HUES6 (cell line): ENCODE results near the gene PLOD2.

Source experiments
- H3K27ac ChIP-seq: 2 replicates; pipeline ENCODE4 v1.7.0; 2013; ENCODE audit warnings: low read depth, mild to moderate bottlenecking, low read length, inconsistent platforms
- H3K27me3 ChIP-seq: 2 replicates; pipeline ENCODE4 v1.6.1; 2013; ENCODE audit warnings: low read length; ENCODE audit not compliant: control insufficient read depth, insufficient read depth
- H3K36me3 ChIP-seq: 2 replicates; pipeline ENCODE4 v1.6.1; 2013; ENCODE audit warnings: low read length; ENCODE audit not compliant: control insufficient read depth, insufficient read depth
- H3K4me1 ChIP-seq: 2 replicates; pipeline ENCODE4 v1.6.1; 2013; ENCODE audit warnings: low read length; ENCODE audit not compliant: control insufficient read depth, insufficient read depth
- H3K4me3 ChIP-seq: 2 replicates; pipeline ENCODE4 v1.5.1; 2013; ENCODE audit warnings: low read depth, low read length
- H3K9ac ChIP-seq: one replicate; pipeline ENCODE4 v1.6.1; 2013; ENCODE audit warnings: mild to moderate bottlenecking, low read length
- H3K9me3 ChIP-seq: 2 replicates; pipeline ENCODE4 v1.6.1; 2013; ENCODE audit warnings: low read depth, low read length; ENCODE audit not compliant: control insufficient read depth, insufficient read depth

The PLOD2 gene

DNA sequence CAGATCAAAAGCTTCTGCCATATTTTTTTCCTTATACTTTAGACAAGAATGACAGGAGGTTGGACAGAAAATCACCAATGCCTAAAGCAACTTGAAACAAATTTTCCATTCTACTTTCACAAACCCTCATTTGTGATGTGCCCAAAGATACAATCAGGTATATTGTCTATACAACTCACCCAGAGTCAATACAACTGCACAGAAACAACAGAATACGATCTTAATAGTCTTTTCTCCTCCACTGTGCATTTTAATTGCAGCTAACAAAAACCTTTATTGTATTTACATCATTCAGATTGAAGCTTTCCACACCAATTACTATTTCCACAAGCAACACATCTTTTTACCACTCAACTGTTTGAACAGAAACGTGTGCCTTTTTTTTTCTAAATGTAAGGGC, 80.4 kb downstream of the PLOD2 start:
- Histone ChIP-seq H3K36me3 (peaks cover 8% of the 10 kb centered on the region), H3K27me3 (no peaks in the 10 kb centered on the region), H3K4me1 (no peaks in the 10 kb centered on the region), H3K27ac (no peak overlapping the region), H3K4me3 (no peak overlapping the region), H3K9me3 (no peaks in the 10 kb centered on the region; the same call in 1 of the 2 replicates), H3K9ac (no peak overlapping the region)

DNA sequence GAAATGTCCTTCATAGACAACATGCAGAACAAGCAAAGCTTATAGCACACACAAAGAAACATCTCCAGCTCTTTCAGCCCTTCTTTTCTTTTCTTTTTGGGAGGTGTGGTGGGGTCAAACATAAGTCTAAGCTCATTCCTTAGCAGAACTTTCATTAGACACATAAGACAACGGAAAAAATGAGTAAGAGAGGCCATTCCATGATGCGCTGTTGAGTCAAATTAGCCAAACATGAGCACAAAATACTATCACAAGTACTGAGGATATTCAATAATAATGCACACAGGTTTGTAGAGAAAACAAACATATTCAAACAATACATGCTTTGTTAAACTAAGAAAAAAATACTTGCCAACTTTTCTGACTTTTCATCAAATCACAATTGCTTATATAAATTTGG, 83.0 kb downstream of the PLOD2 start:
- H3K36me3 ChIP-seq, result peaks cover 6% of the 10 kb centered on the region
- no peak overlapping the region for H3K9ac ChIP-seq
- no peaks in the 10 kb centered on the region; the same call in 1 of the 2 replicates for H3K9me3 ChIP-seq
- no peaks in the 10 kb centered on the region; the same call in 1 of the 2 replicates for H3K4me1 ChIP-seq
- no peak overlapping the region for H3K27ac ChIP-seq
- H3K27me3 ChIP-seq, result no peaks in the 10 kb centered on the region
- no peak overlapping the region for H3K4me3 ChIP-seq

GRCh38 chr3:146077181-146077580, 83.8 kb downstream of the PLOD2 start:
- peaks cover 6% of the 10 kb centered on the region for H3K36me3 ChIP-seq
- no peak overlapping the region for H3K4me3 ChIP-seq
- H3K27ac ChIP-seq, result no peak overlapping the region
- H3K9ac ChIP-seq, result no peak overlapping the region
- H3K4me1 ChIP-seq, result peaks cover 3% of the 10 kb centered on the region
- no peaks in the 10 kb centered on the region for H3K27me3 ChIP-seq
- no peaks in the 10 kb centered on the region; the same call in 1 of the 2 replicates for H3K9me3 ChIP-seq

DNA sequence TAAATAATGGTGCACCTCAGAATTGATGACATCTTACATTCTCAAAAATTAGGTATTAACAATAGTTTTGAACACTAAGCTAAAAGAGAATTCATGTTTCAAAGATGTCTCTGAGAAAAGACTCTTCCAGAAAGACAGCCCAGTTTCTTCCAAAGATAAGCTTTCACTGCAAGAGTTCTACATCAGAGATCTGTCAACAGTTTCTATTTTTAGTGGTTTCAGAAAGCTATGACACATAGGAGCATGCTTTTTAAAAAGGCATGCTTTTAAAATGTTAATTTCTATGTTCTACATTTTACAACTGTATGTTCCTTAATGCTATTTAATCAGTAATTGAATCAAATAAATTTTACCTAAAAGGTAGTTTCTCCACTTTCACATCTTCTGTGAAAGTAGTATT, 88.2 kb downstream of the PLOD2 start:
- peaks cover 14% of the 10 kb centered on the region; the same call in 1 of the 2 replicates for H3K36me3 ChIP-seq

GRCh38 chr3:146072061-146072460, 88.9 kb downstream of the PLOD2 start:
- Histone ChIP-seq H3K4me1 (peaks cover 9% of the 10 kb centered on the region), H3K36me3 (peaks cover 14% of the 10 kb centered on the region; the same call in 1 of the 2 replicates), H3K9ac (no peak overlapping the region), H3K9me3 (no peaks in the 10 kb centered on the region; the same call in 1 of the 2 replicates), H3K4me3 (no peak overlapping the region), H3K27ac (no peak overlapping the region), H3K27me3 (no peaks in the 10 kb centered on the region)

More for the DNA sequence above, 88.2 kb downstream of the PLOD2 start:
- H3K9me3 ChIP-seq, result no peaks in the 10 kb centered on the region; the same call in 1 of the 2 replicates
- H3K27ac ChIP-seq, result no peak overlapping the region
- no peaks in the 10 kb centered on the region for H3K27me3 ChIP-seq
- peaks cover 9% of the 10 kb centered on the region for H3K4me1 ChIP-seq
- no peak overlapping the region for H3K4me3 ChIP-seq
- no peak overlapping the region for H3K9ac ChIP-seq

GRCh38 chr3:146071632-146072031, 89.4 kb downstream of the PLOD2 start:
- H3K27ac ChIP-seq, result no peak overlapping the region
- H3K36me3 ChIP-seq, result peaks cover 14% of the 10 kb centered on the region; the same call in 1 of the 2 replicates
- H3K4me3 ChIP-seq, result no peak overlapping the region

GRCh38 chr3:146067048-146067447, 93.9 kb downstream of the PLOD2 start:
- peaks cover 4% of the 10 kb centered on the region; the same call in 1 of the 2 replicates for H3K4me1 ChIP-seq
- no peak overlapping the region for H3K4me3 ChIP-seq
- H3K9me3 ChIP-seq, result no peaks in the 10 kb centered on the region
- H3K9ac ChIP-seq, result no peak overlapping the region
- no peak overlapping the region for H3K27ac ChIP-seq
- H3K36me3 ChIP-seq, result 0 out of 2 replicates have a peak, but pooled peaks cover 8% of the 10 kb centered on the region
- no peaks in the 10 kb centered on the region for H3K27me3 ChIP-seq

More at GRCh38 chr3:146071632-146072031, 89.4 kb downstream of the PLOD2 start:
- no peaks in the 10 kb centered on the region for H3K27me3 ChIP-seq
- no peaks in the 10 kb centered on the region; the same call in 1 of the 2 replicates for H3K9me3 ChIP-seq
- H3K9ac ChIP-seq, result no peak overlapping the region
- H3K4me1 ChIP-seq, result peaks cover 9% of the 10 kb centered on the region

DNA sequence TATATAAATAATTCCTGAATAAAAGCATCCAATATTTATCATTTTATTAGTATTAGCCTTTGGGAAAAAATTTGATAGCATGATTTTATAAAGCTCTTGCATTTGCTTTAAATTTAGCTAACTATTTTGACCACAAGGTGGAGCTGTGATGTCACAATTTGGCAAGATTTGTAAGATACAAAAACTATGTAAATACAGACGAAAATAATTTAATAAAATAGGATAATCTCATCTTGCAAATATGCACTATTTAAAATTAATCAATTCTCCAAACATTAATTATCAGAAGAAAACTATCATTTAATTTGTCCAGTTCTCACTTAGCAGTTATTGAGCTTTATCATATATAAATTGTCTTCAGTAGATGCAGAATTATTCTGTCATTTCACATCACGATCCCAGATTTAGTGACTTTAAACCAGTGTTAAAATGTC, 95.4 kb downstream of the PLOD2 start:
- H3K36me3 ChIP-seq, result 0 out of 2 replicates have a peak, but pooled peaks cover 1% of the 10 kb centered on the region
- H3K27me3 ChIP-seq, result no peaks in the 10 kb centered on the region
- H3K9ac ChIP-seq, result no peak overlapping the region
- no peak overlapping the region for H3K27ac ChIP-seq
- no peaks in the 10 kb centered on the region for H3K9me3 ChIP-seq
- H3K4me1 ChIP-seq, result no peaks in the 10 kb centered on the region
- H3K4me3 ChIP-seq, result no peak overlapping the region

GRCh38 chr3:146058241-146058640, 102.7 kb downstream of the PLOD2 start:
- no peaks in the 10 kb centered on the region for H3K36me3 ChIP-seq
- H3K27ac ChIP-seq, result no peak overlapping the region
- no peaks in the 10 kb centered on the region for H3K4me1 ChIP-seq
- no peak overlapping the region for H3K9ac ChIP-seq
- no peaks in the 10 kb centered on the region for H3K9me3 ChIP-seq
- no peaks in the 10 kb centered on the region for H3K27me3 ChIP-seq
- no peak overlapping the region for H3K4me3 ChIP-seq

- no peaks in the 10 kb centered on the region for H3K27me3 ChIP-seq
- no peaks in the 10 kb centered on the region for H3K4me1 ChIP-seq
- no peak overlapping the region for H3K9ac ChIP-seq
- no peaks in the 10 kb centered on the region for H3K9me3 ChIP-seq
- no peaks in the 10 kb centered on the region for H3K36me3 ChIP-seq
- H3K27ac ChIP-seq, result no peak overlapping the region
- no peak overlapping the region for H3K4me3 ChIP-seq
These were observed 108.1 kb downstream of the PLOD2 start for GRCh38 chr3:146052791-146053310.

- Histone ChIP-seq H3K4me3 (no peak overlapping the region), H3K36me3 (no peaks in the 10 kb centered on the region), H3K9me3 (no peaks in the 10 kb centered on the region), H3K4me1 (no peaks in the 10 kb centered on the region), H3K27me3 (no peaks in the 10 kb centered on the region), H3K27ac (no peak overlapping the region), H3K9ac (no peak overlapping the region)
These were observed 108.8 kb downstream of the PLOD2 start for GRCh38 chr3:146052056-146052790.
